Activated naive CD4-positive, alpha-beta T cell treated with anti-CD3 and anti-CD28 coated beads, Interleukin-2, amount 10 ng/mL, durations not matched to agents 7 days and 5 days (primary cell): ENCODE results near the gene THOC6.

Source experiments
- CTCF ChIA-PET: fragments of 350-600 bp; sonication (Branson Sonifier 250); formaldehyde crosslinking; loops from one replicate; lab custom pipeline; 2021; ENCODE audit warnings: antibody characterized with exemption; lab: Charles Lee
- DNase-seq: peaks from one replicate; pipeline ENCODE4 v3.0.0-alpha.2; 2020
- H3K27ac Mint-ChIP-seq: one replicate; pipeline ENCODE4 v1.8.0; 2021; ENCODE audit warnings: mild to moderate bottlenecking, moderate library complexity, mixed read lengths
- H3K27me3 Mint-ChIP-seq: one replicate; pipeline ENCODE4 v1.8.0; 2021; ENCODE audit warnings: mild to moderate bottlenecking, mixed read lengths
- H3K36me3 Mint-ChIP-seq: one replicate; pipeline ENCODE4 v1.8.0; 2021; ENCODE audit warnings: mixed read lengths
- H3K4me1 Mint-ChIP-seq: one replicate; pipeline ENCODE4 v1.8.0; 2021; ENCODE audit warnings: mixed read lengths
- H3K4me3 Mint-ChIP-seq: one replicate; pipeline ENCODE4 v1.8.0; 2021; ENCODE audit warnings: mild to moderate bottlenecking, moderate library complexity, mixed read lengths
- H3K9me3 Mint-ChIP-seq: one replicate; pipeline ENCODE4 v1.8.0; 2021; ENCODE audit warnings: mixed read lengths

THOC6 gene

DNA sequence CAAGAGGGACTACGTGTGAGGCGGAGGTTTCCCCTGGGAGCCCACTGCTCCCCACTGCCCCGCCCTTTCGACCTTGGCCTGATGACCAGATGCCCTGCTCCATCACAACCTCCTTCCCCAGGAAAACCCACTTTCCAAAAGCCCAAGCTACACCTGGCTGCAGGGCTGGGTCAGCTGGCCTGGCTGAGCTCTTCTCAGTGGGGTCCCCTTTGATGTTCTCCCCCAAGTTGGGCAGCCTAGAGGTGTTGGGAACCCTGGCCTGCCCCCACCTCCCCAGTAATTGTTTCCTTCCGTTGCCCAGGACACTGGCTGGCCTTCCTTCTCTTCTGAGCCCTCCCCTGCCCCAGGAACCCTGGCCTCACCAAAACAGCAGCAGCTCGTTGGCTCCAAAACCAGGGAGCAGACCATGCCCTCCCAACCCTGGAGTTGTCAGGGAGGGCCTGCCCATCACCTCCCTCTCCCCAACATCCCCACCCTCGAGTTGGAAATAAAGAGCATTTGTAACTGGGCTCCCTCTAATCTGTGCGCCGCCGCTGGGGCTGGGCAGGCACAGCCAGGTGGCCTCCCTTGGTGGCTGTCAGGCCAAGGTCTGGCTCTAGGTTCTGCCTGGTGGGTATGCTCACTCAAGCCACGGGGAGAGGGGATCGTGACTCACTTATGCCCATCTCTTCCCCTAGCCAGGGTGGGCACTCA is 9.7 kb upstream of the THOC6 start:
- CTCF ChIA-PET: interaction anchor here (0.6 to 0.9 kb wide), 2 partner anchors 10 to 18 kb away, joined by 3 read pairs; no protein-coding TSS in a partner anchor

DNA sequence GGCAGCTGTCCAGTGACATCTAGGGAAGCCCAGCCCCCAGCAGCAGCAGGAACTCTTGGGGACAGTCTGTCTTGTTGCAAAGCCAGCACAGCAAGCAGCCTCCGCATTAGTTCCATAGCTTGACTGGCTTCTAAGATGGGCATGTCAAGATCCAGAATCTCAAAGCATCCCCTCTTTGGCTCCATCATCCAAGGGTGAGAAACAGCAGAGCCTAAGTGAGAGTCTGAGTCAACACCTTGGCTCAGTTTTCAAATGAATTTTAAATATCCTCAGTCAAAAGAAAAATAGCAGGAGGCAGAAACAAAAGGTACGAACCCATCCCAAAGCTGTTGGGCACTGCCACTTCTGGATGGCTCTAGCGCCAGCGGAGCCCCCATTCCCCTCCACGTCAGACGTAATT is 8.9 kb upstream of the THOC6 start:
- CTCF ChIA-PET: interaction anchor here (0.9 kb wide), 2 partner anchors 11 to 13 kb away, joined by 3 to 4 read pairs; no protein-coding TSS in a partner anchor
- no peak for DNase-seq
- Mint-ChIP-seq H3K36me3 (peaks cover under 1% of the 10 kb centered on the region), H3K4me1 (peaks cover 11% of the 10 kb centered on the region), H3K4me3 (no peak overlapping the region), H3K27ac (no peak overlapping the region), H3K9me3 (no peaks in the 10 kb centered on the region), H3K27me3 (peaks cover 94% of the 10 kb centered on the region)

More for the DNA sequence above, 9.7 kb upstream of the THOC6 start:
- peaks cover 94% of the 10 kb centered on the region for H3K27me3 Mint-ChIP-seq
- H3K4me1 Mint-ChIP-seq: peaks cover 9% of the 10 kb centered on the region
- no peak overlapping the region for H3K4me3 Mint-ChIP-seq
- no peak overlapping the region for H3K27ac Mint-ChIP-seq
- no peaks in the 10 kb centered on the region for H3K36me3 Mint-ChIP-seq
- no peaks in the 10 kb centered on the region for H3K9me3 Mint-ChIP-seq
- no peak for DNase-seq

DNA sequence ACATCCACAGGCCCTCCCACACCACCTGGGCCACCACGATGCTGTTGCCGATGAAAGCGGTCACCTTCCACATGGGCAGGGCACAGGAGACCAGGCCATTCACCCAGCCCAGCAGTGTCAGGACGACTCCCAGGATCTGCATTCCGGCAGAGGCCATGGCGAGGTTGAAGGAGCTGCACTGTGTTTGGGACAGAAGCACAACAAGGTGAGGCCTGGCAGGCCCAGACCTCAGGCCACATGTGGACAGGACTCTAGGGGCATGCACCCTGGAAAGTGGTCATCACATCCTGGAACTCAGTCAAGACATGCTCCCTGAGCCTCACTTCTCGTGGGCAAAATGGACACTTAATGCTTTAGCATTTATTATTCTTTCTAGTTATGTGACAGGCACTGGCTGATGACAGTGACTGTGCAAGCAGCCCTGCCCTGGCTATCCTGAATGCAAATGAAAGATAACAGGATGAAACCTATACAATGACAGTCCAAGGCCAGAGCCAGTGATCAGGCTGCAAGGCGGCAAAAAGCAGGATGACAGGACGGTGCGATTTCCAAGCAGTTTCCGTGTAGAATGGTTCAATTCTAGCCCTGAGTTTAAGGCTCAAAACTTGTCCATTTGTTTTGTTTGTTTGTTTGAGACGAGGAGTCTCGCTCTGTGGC is 7.8 kb upstream of the THOC6 start:
- CTCF ChIA-PET: no interaction called here
- no peak overlapping the region for H3K4me3 Mint-ChIP-seq
- peaks cover 2% of the 10 kb centered on the region for H3K36me3 Mint-ChIP-seq
- H3K27me3 Mint-ChIP-seq: peaks cover 91% of the 10 kb centered on the region
- no peaks in the 10 kb centered on the region for H3K9me3 Mint-ChIP-seq
- no peak for DNase-seq
- no peak overlapping the region for H3K27ac Mint-ChIP-seq
- peaks cover 16% of the 10 kb centered on the region for H3K4me1 Mint-ChIP-seq

DNA sequence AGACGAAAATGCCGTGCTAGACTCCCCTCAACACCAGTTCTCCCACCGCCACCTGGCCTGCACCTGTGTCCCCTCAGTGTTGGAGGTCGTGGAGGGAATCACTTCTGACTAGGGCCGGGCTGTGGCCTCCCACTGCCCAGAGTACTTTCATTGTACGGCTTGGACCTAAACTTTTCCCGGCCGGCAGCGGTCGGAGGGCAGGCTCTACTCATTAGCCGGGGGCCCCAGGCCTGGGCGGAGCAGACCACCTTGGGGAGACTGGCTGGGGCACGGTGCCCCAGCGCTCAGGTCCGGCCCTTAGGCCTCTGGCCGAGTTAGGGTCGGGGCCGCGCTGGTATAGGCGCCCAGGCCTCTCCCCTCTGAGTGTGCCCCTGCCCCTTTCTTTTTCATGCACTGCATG is 6.5 kb upstream of the THOC6 start:
- CTCF ChIA-PET: interaction anchor here (18.9 kb wide), 1 partner anchor 13 kb away, joined by 300 read pairs; the partner anchor contains the start of gene CLDN9
- H3K4me3 Mint-ChIP-seq: no peak overlapping the region
- no peak overlapping the region for H3K27ac Mint-ChIP-seq
- no peak for DNase-seq
- peaks cover 4% of the 10 kb centered on the region for H3K36me3 Mint-ChIP-seq
- H3K4me1 Mint-ChIP-seq: peaks cover 29% of the 10 kb centered on the region
- H3K9me3 Mint-ChIP-seq: no peaks in the 10 kb centered on the region
- peaks cover 86% of the 10 kb centered on the region for H3K27me3 Mint-ChIP-seq

GRCh38 chr16:3017794-3018506 is 5.9 kb upstream of the THOC6 start, which contains the start of gene CLDN6:
Gene CLDN6 (minus strand): TSS chr16:3018183. CDS start chr16:3016021, 2,162 bp downstream.
- no peak within 1 kb of the TSS for H3K4me3 Mint-ChIP-seq
- no peaks in the 10 kb centered on the region for H3K9me3 Mint-ChIP-seq
- H3K27ac Mint-ChIP-seq: no peak within 1 kb of the TSS
- peaks cover 80% of the 10 kb centered on the region for H3K27me3 Mint-ChIP-seq
- DNase-seq: peak; percentile 48
- peaks cover 4% of the 10 kb centered on the region for H3K36me3 Mint-ChIP-seq
- CTCF ChIA-PET: interaction anchor here (0.8 to 18.9 kb wide), 3 partner anchors 12 to 48 kb away, joined by 3 to 300 read pairs (median 43); partner anchors contain the start of gene CLDN9
- H3K4me1 Mint-ChIP-seq: peaks cover 32% of the 10 kb centered on the region

GRCh38 chr16:3019594-3020246 is 4.1 kb upstream of the THOC6 start:
- peaks cover 47% of the 10 kb centered on the region for H3K4me1 Mint-ChIP-seq

GRCh38 chr16:3020247-3020603 is 3.6 kb upstream of the THOC6 start, which contains the start of gene TNFRSF12A:
Gene TNFRSF12A (plus strand): TSS chr16:3020368. CDS start chr16:3020398, 30 bp downstream.
- DNase-seq: peak; percentile 80
- Mint-ChIP-seq H3K36me3 (peaks cover 7% of the 10 kb centered on the region), H3K4me1 (peaks cover 51% of the 10 kb centered on the region), H3K27ac (peak within 1 kb of the TSS; percentile 64), H3K4me3 (peak within 1 kb of the TSS; percentile 90), H3K9me3 (no peaks in the 10 kb centered on the region), H3K27me3 (peaks cover 57% of the 10 kb centered on the region)
- CTCF ChIA-PET: interaction anchor here (1.2 to 18.9 kb wide), 3 partner anchors 9 to 109 kb away, joined by 3 to 300 read pairs (median 43); partner anchors contain the start of gene CLDN9

More at GRCh38 chr16:3019594-3020246, 4.1 kb upstream of the THOC6 start:
- Mint-ChIP-seq H3K9me3 (no peaks in the 10 kb centered on the region), H3K27ac (peak overlapping the region; percentile 64), H3K36me3 (peaks cover 7% of the 10 kb centered on the region), H3K27me3 (peaks cover 62% of the 10 kb centered on the region), H3K4me3 (peak overlapping the region; percentile 90)
- CTCF ChIA-PET: interaction anchor here (1.2 to 18.9 kb wide), 3 partner anchors 10 to 110 kb away, joined by 3 to 300 read pairs (median 43); partner anchors contain the start of gene CLDN9
- DNase-seq: no peak

DNA sequence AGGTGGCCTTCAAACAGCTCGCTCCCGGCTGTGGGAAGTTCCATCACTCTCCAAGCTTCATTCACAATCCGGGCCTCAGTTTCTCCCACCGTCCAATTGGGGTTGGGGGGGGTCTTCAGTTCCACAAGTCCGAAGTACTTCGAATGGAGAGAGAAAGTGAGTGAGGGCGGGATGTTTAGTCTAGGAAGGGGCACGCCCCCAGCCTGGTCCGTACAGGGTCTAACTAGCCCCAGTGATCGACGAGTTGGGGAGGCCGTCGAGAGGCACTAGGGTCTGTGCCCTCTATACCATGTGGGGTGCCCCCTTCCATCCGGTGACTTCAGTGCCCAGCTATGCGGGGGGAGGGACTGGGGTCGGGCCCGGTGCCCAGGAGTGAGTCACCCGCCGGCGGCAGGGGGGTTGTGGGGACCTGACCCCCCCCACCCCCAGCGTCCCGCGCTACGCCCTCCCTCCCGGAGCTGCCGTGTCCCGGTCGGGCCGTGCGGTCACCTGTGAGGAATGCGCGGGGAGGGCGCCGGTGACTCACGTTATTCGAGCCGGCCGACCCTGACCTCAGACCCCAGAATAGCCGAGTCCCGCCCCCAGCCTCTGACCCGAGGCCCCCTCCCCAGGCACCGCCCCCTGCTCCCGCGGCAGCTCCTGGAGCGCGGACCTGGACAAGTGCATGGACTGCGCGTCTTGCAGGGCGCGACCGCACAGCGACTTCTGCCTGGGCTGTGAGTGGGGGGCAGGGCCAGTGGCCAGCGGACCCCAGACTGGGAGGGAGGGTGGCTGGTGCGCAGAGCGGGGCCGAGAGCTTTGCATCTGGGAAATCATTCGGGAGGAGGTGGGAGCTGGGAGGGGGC is 3.0 kb upstream of the THOC6 start:
- Mint-ChIP-seq H3K4me1 (peaks cover 57% of the 10 kb centered on the region), H3K27me3 (peaks cover 51% of the 10 kb centered on the region), H3K9me3 (no peaks in the 10 kb centered on the region), H3K4me3 (peak overlapping the region; percentile 90), H3K27ac (peak overlapping the region; percentile 52), H3K36me3 (peaks cover 8% of the 10 kb centered on the region)
- peak; percentile 66 for DNase-seq
- CTCF ChIA-PET: interaction anchor here (1.1 to 18.9 kb wide), 4 partner anchors 9 to 108 kb away, joined by 3 to 300 read pairs (median 23); partner anchors contain the start of gene CLDN9

DNA sequence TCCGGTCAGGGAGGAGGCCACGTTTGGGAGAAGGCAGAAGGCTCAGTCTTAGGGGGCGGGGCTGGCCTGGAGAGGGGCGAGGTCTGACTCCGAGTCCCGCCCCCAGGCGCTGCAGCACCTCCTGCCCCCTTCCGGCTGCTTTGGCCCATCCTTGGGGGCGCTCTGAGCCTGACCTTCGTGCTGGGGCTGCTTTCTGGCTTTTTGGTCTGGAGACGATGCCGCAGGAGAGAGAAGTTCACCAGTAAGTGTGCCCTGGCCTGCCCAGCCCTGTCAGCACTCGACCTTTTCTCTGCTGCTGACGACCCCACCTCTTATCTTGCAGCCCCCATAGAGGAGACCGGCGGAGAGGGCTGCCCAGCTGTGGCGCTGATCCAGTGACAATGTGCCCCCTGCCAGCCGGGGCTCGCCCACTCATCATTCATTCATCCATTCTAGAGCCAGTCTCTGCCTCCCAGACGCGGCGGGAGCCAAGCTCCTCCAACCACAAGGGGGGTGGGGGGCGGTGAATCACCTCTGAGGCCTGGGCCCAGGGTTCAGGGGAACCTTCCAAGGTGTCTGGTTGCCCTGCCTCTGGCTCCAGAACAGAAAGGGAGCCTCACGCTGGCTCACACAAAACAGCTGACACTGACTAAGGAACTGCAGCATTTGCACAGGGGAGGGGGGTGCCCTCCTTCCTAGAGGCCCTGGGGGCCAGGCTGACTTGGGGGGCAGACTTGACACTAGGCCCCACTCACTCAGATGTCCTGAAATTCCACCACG is 2.2 kb upstream of the THOC6 start:
- peaks cover 44% of the 10 kb centered on the region for H3K27me3 Mint-ChIP-seq
- no peaks in the 10 kb centered on the region for H3K9me3 Mint-ChIP-seq
- H3K4me1 Mint-ChIP-seq: peaks cover 63% of the 10 kb centered on the region
- peaks cover 15% of the 10 kb centered on the region for H3K36me3 Mint-ChIP-seq
- peak; percentile 84 for DNase-seq
- peak overlapping the region; percentile 90 for H3K4me3 Mint-ChIP-seq
- CTCF ChIA-PET: interaction anchor here (1.1 to 18.9 kb wide), 6 partner anchors 8 to 108 kb away, joined by 3 to 300 read pairs (median 7); partner anchors contain the start of gene CLDN9
- H3K27ac Mint-ChIP-seq: peak overlapping the region; percentile 52

DNA sequence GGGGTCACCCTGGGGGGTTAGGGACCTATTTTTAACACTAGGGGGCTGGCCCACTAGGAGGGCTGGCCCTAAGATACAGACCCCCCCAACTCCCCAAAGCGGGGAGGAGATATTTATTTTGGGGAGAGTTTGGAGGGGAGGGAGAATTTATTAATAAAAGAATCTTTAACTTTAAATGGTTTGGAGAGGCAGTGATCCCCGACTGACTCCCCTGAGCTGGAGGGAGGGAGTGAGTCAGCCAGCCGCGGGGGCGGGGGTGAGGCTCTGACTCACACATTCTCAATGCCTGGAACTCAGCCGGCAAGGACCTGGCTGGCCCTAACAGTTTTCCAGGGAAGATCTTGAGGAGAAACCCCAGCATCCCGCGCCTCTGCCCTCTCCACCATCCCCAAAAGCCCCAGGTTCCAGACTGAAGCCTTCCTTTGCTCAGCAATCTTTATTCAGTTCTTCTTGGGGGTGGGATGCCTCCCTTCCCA is 1.6 kb upstream of the THOC6 start:
- Mint-ChIP-seq H3K4me1 (peaks cover 64% of the 10 kb centered on the region), H3K27ac (peak overlapping the region; percentile 95), H3K4me3 (peak overlapping the region; percentile 90), H3K9me3 (no peaks in the 10 kb centered on the region), H3K27me3 (peaks cover 39% of the 10 kb centered on the region), H3K36me3 (peaks cover 20% of the 10 kb centered on the region)
- DNase-seq: peak; percentile 78
- CTCF ChIA-PET: interaction anchor here (1.1 to 18.9 kb wide), 6 partner anchors 10 to 144 kb away, joined by 3 to 300 read pairs (median 5); partner anchors contain the start of gene CLDN9

DNA sequence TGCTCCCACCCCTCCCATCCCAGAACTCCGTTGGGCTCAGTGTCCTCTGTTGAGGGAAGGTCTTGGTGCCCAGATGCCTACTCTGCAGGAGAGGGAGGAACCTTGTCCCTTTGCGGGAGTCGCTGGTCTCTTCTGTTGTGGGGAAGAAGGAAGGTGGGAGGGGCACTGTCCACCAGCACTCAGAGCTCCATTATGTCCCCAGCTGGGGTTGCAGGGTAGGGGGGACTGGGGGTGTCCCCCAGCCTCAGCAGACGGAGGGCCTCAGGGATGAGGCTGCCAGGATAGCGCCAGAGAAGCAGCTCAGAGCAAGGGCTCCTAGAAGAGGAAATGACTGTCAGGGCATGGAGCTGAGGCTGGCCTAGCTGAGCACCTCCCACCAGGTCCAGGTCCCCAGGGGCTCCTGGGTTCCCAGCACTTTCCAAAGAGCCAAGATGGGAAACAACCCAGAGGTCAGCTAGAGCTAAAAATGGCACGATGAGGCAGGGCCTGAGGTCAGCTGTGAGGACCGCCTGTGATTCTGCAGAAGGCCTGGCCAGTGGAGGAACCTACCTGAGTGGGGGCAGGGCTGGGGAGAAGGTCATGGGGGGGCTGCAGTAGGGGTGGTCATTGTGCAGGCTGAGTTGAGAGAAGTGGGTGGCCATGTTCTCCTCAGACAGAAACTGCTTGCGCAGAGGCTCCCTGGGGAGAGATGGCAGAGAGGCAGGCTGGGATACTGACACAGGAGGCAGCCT is 986 bp upstream of the THOC6 start:
- DNase-seq: no peak
- Mint-ChIP-seq H3K27ac (peak overlapping the region; percentile 95), H3K4me1 (peaks cover 67% of the 10 kb centered on the region), H3K9me3 (no peaks in the 10 kb centered on the region), H3K36me3 (peaks cover 20% of the 10 kb centered on the region), H3K27me3 (peaks cover 35% of the 10 kb centered on the region), H3K4me3 (peak overlapping the region; percentile 90)
- CTCF ChIA-PET: interaction anchor here (1.2 to 18.9 kb wide), 6 partner anchors 9 to 143 kb away, joined by 3 to 300 read pairs (median 7); partner anchors contain the start of gene CLDN9
